Gastrocnemius medialis (tissue), 4 donors: Measurements from ENCODE around the gene MTFMT.

Experiments used
- CTCF ChIP-seq, 5 experiments: fragments of 450-650 bp in 3 of 5; fragments of 200-600 bp in 2 of 5; sonication (generic) in 2 of 5; IDR thresholded peaks in 4 of 5; conservative IDR thresholded peaks in 1 of 5; 1 replicate in 4 of 5; 2 replicates in 1 of 5; pipeline ENCODE4 v1.5.1; 2016 to 2019; ENCODE audit warnings: antibody characterized with exemption in 5 of 5, mild to moderate bottlenecking in 3 of 5, moderate library complexity in 3 of 5
- POLR2A ChIP-seq, 2 donors: fragments of 450-650 bp; IDR thresholded peaks; one replicate each; pipeline ENCODE4 v1.6.1; 2017; ENCODE audit warnings: antibody characterized with exemption in 2 of 2, mild to moderate bottlenecking in 2 of 2, moderate library complexity in 2 of 2

GRCh38 chr15:65041787-65042186 is 12.3 kb upstream of the MTFMT start:
- no peak for TF ChIP-seq POLR2A (IDR thresholded peaks at IDR 0.05)
- no peak for TF ChIP-seq CTCF (IDR thresholded peaks at IDR 0.05 in 4 of 5, conservative IDR thresholded peaks at IDR 0.05 in 1 of 5)
